SKM-1 treated with dmso at 0.1 percent for 144 hours (cell line): ENCODE results near the gene FLOT2.
A peak's percentile ranks its signal among the peaks of the same experiment; 100 is the strongest.

Source experiments
- DNase-seq: peaks from one replicate; lab custom pipeline; 2025; ENCODE audit not compliant: unreplicated experiment; lab: John Stamatoyannopoulos, UW

FLOT2 gene

DNA sequence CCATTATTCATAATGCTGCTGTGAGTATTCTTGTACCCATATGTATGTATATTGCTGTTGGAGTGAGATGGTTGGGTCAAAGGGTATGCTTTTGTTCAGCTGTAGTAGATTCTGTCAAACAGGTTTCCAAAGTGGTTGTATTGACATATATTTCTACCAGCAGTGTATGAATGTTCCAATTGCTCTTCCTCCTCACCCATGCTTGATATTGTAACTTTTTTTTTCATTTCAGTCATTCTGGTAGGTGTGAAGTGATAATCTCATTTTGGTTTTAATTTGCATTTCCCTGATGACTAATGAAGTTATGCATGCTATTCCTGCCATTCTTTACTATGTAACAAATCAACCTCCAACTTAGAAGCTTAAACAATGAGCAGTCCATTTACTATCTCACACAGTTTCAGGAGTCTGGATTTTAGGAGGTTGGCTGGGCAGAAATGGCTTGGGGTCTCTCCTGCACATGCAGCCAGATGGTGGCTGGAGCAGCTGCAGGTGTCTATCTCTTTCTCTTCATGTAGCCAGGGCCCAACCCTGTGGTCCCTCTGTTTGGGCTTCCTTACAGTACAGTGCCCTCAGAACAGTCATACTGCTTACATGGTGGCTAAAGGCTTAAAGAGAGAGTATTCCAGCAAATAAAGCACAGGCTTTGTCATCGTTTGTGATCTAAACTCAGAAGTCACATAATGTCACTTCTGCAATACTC, 21.5 kb downstream of the FLOT2 start:
- DNase-seq, result no peak

DNA sequence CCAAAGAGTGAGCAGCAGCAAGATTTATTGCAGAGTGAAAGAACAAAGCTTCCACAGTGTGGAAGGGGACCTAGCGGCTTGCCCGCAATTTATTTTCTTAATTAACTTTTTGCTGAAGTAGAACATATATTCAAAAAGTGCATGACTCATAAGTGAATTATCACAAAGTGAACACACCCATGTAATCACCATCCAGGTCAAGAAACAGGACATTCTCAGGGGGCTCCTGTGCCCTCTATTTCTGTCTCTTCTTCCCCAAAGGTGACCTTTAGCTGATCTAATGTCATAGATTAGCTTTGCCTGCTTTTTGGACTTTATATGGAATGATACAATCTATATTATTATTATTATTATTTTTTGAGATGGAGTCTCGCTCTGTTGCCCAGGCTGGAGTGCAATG, 22.8 kb downstream of the FLOT2 start:
- no peak for DNase-seq

DNA sequence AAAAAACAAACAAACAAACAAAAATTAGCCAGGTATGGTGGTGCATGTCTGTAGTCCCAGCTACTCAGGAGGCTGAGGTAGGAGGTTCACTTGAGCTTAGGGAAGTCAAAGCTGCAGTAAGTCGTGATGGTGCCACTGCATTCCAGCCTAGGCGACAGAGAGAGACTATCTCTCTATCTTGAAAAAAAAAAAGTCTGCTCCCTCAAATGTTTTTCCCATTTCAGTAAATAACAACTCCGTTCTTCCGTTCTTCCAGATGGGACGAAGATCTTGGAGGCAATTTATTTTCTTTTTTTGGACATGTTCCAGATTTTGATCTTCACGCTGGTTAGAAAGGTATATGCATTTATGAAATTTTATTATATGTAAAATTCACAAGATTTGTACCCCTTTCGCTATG, 23.7 kb downstream of the FLOT2 start:
- DNase-seq, result no peak

DNA sequence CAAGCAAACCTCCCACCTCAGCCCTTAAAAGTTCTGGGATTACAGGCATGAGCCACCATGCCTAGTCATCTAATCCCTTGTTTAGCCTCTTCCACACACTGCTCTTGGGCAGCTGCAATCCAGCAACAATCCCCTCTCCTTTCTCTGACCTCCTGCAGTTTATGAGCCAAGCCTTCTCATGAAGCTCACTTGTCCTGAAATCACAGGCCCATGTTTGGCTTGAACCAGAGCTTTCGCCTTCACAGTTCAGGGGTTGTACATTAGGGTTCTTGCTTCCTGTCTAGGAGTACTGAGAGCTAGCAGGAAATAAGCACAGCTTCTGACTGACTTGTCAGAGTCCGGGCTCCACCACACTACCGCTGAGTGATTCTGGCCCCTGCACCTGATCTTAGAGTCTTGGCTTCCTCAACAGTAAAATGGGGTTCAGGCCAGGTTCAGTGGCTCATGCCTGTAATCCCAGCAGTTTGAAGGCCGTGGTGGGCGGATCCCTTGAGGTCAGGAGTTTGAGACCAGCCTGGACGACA, 26.4 kb downstream of the FLOT2 start:
- no peak for DNase-seq

DNA sequence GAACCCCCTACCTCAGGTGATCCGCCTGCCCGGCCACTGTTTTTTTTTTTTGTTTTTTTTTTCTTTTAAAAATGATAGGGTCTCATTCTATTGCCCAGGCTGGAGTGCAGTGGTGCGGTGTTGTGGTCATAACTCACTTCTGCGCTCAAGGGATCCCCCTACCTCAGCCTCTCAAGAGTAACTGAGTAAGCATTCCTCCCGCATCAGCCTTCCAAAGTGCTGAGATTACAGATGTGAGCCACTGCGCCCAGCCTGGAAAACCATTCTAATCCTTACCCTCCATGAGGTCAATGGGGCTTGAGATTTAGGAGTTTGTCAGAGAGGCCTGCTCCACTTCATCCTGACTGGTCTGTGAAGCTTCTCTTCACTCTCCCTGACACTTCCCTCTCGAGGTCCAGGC, 30.3 kb downstream of the FLOT2 start:
- DNase-seq, result no peak

DNA sequence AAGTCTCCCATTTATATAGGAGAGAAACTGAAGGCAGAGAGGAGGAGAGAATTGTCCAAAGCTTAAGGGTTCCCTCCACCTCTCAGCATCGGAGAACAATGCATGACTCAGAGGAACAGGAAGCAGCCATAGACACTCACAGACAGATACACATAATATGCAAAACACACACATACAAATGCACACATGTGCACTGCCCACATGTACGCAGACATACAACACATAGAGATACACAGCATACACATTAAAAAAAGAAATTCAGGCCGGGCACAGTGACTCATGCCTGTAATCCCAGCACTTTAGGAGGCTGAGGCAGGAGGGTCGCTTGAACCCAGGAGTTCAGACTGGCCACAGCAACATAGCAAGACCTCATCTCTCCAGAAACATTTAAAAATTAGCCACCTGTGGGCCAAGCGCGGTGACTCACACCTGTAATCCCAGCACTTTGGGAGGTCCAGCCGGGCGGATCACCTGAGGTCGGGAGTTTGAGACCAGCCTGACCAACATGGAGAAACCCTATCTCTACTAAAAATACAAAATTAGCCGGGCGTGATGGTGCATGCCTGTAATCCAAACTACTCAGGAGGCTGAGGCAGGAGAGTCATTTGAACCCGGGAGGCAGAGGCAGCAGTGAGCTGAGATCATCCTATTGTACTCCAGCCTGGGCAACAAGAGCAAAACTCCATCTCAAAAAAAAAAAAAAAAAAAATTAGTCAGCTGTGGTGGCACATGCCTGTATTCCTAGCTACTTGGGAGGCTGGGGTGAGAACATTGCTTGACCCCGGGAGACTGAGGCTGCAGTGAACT, 31.4 kb downstream of the FLOT2 start:
- DNase-seq, result no peak

DNA sequence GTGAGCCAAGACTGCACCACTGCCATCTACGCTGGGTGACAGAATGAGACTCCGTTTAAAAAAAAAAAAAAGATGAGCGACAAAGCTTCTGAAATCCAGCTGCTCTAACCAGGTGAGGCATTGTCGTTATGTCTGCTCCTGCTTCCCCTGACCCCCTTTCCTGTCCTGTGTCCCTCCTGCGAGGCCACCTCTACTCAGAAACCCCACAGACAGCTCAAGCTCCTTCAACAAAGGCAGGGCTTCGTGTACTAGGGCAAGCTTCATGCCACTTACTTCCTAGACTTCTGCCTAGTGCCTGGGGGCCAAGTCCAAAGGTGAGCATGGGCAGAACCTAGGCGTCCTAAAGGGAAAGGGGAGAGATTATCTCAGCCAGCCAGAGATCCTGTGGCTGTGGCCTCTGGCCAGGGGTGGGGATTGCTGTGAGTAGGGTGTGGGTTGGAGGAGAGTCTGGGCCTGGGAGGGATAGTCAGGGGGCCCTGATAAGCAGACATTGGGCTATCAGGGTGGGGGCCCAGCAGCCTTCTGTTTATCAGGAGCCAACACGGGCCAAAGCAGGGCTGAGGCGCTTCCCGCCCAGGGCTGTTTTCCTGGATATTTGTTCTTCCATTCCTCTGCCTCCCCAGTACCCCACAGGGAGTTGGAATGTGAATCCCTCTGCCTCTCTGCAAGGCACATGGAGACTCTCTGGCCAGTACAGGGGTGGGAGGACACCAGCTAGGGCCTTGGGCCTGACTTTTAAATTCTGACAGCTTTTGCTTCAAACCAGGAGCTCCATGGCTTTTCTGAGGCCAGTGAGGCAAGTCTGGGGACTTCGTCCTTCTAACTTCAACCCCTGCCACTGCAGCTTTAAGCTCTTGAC, 32.3 kb downstream of the FLOT2 start:
- DNase-seq, result no peak

DNA sequence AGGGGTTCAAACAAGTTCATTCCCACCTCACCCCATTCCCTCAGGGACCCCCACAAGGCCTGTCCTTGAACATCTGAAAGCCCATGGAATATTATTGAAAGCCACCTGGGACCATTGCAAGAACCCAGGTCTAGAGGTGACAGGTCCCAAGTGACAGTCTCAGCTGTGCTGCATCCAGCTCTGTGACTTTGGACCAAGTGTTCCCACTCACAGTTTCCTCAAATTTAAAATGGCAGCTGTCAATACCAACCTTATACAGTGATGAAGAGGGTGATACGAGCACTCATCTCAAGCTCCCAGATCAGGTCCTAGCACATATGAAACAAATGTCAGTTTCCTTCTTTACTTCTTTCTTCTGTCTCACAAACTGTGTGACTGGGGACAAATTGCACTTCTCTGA, 33.6 kb downstream of the FLOT2 start:
- no peak for DNase-seq

DNA sequence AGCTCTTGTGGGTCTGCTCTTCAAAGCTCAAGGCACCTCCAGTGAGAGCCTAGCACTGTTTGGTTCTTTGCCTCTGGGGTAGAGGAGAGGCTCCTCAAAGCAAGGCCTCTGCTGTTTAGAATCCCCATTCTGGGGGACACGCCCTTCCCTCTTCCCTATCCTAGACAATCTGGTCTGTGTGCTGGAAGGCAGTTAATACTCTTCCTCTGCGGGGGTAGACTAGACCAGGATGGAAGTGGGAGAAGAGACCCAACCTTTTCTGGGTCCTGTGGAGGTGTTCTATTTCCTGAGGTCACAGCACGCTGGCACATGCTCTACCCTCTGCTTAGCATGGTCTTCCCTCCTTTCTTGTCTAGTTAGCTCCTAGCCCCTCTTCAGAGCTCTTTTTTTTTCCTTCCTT, 35.0 kb downstream of the FLOT2 start:
- DNase-seq, result no peak

DNA sequence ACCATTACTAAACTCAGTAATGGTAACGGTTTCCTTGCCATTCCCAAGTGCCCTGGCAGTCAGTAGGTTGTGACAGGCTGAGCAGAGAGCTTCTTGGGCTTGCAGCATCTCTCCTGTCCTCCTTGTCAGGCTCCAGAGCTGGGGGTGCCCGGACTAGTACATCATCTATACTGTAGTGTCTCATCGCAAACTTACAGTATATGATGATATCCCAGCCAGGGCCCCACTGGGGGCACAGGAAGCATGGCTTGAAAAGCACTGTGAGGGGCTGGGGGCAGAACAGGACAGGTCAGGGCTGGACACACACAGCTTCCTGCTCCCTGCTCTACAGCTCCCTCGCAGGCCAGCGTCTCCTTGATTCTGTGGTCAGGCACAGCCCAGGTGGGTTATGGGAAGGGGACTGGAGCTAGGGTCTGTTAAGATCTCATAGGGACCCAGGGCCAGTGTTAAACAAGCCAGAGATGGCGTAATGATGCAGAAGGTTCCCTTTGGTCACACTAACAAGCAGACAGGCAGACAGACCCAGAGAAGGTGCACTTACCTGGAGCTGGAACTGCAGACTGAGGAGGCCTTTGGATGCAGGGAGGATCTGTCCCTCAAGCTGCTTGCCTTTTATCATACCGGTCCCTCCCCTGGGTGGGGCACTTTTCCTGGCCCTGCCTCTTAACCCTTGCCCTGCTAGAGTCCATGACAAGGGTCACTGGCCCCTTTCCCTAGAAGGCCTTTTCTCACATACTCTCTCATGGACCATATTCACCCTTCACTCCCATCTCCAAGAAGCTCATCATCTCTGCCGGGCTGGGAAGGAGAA, 35.9 kb downstream of the FLOT2 start:
- DNase-seq, result no peak

DNA sequence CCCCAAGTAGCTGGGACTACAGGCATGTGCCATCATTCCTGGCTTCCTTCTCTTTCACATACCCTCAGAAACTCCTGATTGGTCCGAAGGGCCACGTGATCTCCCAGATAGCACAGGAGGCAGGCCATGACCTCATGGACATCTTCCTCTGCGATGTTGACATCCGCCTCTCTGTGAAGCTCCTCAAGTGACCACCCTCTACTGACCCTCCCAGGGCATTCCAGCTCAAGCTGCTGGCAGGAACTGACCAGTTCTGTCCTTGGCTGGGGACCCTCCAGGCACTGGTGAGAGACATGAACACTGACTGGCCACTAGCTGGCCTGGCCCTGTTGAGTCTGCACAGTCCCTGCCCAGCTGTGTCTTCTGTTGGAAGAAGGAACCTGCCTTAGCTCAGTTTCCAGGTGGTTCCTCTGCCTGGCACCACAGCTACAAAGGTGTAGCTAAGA, 37.1 kb downstream of the FLOT2 start:
- DNase-seq, result no peak

DNA sequence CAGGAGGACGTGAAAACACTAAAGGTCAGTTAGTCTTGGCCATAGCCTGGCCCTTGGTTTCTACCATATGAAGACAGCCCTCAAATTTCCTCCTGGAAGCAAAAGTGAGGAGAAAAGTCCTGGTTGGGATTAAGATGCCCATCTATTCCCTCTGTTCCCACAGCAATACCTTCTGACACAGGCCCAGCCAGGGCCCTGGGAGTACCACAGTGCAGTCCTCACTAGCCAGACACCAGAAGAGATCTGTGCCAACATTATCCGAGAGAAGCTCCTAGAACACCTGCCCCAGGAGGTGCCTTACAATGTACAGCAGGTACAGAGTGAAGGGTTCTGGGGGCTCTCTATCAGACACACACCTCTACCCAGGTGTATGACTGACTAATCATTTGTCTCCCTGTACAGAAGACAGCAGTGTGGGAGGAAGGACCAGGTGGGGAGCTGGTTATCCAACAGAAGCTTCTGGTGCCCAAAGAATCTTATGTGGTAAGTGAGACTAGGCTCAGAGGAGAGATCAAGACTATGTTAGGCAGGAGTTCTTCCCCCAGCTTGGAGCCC, 38.7 kb downstream of the FLOT2 start:
- no peak for DNase-seq

DNA sequence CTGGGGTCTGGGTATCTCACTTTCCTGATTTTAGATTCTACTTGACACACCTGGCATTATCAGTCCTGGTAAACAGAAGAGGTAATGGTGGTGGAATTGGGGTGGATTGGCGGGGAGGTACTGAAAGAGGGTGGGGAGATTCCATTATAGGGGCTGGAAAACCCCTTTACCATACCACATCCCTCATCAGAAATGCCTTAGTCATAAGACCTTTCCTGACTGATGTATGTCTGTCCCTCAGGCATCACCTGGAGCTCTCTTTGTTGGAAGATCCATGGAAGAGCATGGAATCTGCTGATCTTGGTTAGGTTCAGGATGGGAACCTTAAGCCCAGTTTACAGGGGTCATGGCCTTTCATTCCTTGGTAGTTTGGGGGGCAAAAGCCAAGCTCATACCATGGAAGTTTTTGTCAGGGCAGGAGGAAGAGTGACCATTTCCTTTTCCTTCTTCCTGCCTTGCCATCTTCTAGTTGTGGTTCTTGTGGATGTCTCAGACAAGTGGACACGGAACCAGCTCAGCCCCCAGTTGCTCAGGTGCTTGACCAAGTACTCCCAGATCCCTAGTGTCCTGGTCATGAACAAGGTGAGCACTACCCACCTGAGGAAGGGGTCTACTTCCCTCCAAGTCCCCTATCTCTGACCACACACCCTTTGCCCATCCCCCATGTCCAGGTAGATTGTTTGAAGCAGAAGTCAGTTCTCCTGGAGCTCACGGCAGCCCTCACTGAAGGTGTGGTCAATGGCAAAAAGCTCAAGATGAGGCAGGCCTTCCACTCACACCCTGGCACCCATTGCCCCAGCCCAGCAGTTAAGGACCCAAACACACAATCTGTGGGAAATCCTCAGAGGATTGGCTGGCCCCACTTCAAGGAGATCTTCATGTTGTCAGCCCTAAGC, 39.4 kb downstream of the FLOT2 start:
- DNase-seq, result no peak

DNA sequence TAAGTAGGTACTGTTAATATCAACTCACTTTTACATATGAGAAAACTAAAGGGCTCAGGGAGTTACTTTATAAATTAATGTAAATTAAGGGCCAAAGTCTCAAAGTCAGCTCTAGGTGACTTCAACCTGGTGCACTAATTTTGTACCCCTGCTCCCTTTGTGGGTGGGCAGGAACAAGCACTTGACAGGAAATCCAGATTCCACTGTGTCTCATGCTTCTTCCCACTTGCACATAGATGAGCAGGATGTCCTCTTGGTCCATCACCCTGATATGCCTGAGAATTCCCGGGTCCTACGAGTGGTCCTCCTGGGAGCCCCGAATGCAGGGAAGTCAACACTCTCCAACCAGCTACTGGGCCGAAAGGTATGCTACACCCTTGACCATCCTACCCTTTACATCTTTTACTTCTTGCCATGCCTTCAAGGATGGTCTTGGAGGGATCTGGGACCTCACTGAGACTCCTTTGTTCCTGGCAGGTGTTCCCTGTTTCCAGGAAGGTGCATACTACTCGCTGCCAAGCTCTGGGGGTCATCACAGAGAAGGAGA, 41.4 kb downstream of the FLOT2 start:
- no peak for DNase-seq

DNA sequence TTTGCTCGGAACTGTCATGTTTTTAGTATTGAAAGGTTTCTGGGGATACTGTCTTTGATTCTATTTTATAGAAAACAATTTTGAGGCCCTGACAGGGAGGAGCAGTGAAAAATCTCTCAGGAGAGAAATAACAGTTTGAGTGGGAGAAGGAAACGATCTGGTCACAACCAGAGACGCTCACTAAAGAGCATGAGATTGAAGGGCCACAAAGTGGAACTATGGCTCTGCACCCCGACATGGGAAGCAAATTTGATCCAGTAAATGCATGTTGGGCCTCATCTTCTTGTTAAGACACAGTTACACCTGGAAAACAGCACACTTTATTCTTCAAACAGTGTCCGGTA, 42.2 kb downstream of the FLOT2 start:
- no peak for DNase-seq

DNA sequence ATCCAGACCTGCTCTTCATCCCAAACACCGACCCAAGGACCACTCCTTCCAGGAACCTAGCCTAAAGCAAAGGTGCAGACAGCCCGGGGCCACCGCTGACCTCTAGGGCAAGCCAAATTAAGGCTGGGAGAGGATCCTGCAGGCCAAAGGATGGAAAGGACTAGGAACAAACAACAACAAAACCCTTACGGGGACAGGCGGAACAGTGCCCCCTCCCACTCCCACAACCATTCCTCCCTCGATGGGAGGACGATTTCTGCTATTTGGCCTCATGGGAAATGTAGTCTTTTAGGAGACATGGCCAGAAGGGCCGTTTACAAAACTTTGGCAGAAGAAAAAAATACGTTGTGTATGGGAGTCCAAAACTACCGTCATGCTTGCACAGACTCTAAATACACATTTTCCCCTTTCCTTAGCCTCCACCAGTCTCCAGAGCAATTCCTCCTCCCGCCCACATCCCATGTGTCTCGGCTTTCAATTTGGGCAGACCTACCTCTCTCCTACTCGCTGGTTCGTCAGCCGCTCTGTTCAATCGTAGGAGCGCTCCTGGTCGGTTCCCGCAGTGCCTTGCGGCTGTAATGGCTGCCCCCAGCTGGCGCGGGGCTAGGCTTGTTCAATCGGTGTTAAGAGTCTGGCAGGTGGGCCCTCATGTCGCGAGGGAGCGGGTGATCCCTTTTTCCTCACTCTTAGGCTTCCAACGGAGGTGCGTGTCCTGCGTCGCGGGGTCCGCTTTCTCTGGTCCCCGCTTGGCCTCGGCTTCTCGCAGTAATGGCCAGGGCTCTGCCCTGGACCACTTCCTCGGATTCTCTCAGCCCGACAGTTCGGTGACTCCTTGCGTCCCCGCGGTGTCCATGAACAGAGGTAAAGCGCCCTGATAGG, 42.8 kb downstream of the FLOT2 start, which contains the start of gene ERAL1:
ERAL1 (plus strand) TSS at position 560 of the 879 bp plus-strand sequence; CDS start at position 579, 19 bp downstream.
- peak; percentile 76 for DNase-seq

DNA sequence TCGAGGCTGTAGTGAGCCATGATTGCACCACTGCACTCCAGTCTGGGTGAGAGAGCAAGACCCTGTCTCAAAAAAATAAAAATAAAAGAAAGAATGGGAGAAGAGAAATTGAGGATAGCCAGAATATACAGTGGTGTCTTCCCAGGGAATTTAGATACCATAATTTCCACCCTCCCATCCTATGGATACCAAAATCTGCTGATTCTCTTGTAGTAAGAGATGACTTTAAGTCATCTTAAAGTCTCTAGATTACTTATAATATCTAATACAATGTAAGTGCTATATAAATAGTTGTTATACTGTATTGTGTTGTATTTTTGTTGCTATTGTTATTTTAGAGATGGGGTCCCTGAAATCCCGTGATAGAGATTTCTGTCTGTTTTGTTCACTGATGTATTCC, 44.2 kb downstream of the FLOT2 start:
- DNase-seq, result no peak

DNA sequence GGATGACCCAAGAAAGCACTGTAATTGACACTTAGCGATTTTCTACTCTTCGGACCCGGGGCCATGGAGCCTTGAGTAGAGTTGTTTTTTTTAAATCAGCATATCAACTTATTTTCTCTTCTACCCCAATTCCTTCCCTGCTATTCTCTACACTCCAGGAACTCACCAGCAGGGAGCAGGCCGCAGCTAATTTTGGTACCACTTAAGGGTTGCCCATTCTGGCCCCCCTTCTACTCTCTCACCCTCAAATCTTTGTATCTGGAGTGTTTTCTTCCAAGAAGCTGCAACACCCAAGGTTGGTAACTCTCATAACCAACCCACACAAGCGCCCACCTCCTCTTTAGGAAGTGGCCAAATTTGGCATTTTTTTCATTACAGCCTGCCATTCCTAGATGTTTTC, 48.3 kb downstream of the FLOT2 start:
- no peak for DNase-seq
